Heart left ventricle (tissue), 16 donors: ENCODE data around the gene REXO5. TPM values are rescaled to one million over a fixed set of nuclear protein-coding genes. Genes with fewer than 3 reads are reported as not detected.

Experiments
- ATAC-seq, 4 donors: fragments of 200-7000 bp; cut with Tn5 transposase; one replicate each; pipeline ENCODE4 v1.9.1; 2020 to 2022; ENCODE audit warnings: moderate library complexity in 4 of 4, mild to moderate bottlenecking in 3 of 4, moderate number of reproducible peaks in 1 of 4
- DNase-seq, 5 donors: peaks; one replicate each; pipeline ENCODE4 v3.0.0-alpha.2; 2020
- H3K27ac ChIP-seq, 12 donors: fragments of 200-600 bp; sonication (generic) in 4 of 12; one replicate each; pipeline versions ENCODE4 v1.5.0 to v1.8.0; 2016 to 2022; ENCODE audit warnings: mild to moderate bottlenecking in 2 of 12
- H3K27me3 ChIP-seq, 9 donors: fragments of 200-600 bp; sonication (generic) in 2 of 9; one replicate each; pipeline versions ENCODE4 v1.5.1 to v1.8.0; 2016 to 2022; ENCODE audit warnings: mild to moderate bottlenecking in 3 of 9
- H3K36me3 ChIP-seq, 9 donors: fragments of 200-600 bp; sonication (generic) in 2 of 9; one replicate each; pipeline versions ENCODE4 v1.5.0 to v1.8.0; 2018 to 2022; ENCODE audit warnings: mild to moderate bottlenecking in 2 of 9
- H3K4me1 ChIP-seq, 12 donors: fragments of 200-600 bp; sonication (generic) in 4 of 12; one replicate each; pipeline versions ENCODE4 v1.5.0 to v1.8.0; 2016 to 2022; ENCODE audit warnings: mild to moderate bottlenecking in 3 of 12
- H3K4me3 ChIP-seq, 12 donors: fragments of 200-600 bp; sonication (generic) in 4 of 12; one replicate each; pipeline versions ENCODE4 v1.5.0 to v1.8.0; 2017 to 2022; ENCODE audit warnings: mild to moderate bottlenecking in 9 of 12, moderate library complexity in 4 of 12
- H3K9me3 ChIP-seq, 12 donors: fragments of 200-600 bp; sonication (generic) in 4 of 12; one replicate each; pipeline versions ENCODE4 v1.5.0 to v1.8.0; 2016 to 2022; ENCODE audit warnings: mild to moderate bottlenecking in 1 of 12
- CTCF ChIP-seq, 12 donors: fragments of 200-600 bp; sonication (generic) in 4 of 12; IDR thresholded peaks; one replicate each; pipeline versions ENCODE4 v1.5.0 to v1.8.0; 2018 to 2022; ENCODE audit warnings: antibody characterized with exemption in 12 of 12, mild to moderate bottlenecking in 5 of 12
- POLR2A ChIP-seq, 2 donors: fragments of 450-650 bp; IDR thresholded peaks; one replicate each; pipeline ENCODE4 v1.6.1; 2017; ENCODE audit warnings: antibody characterized with exemption in 2 of 2, mild to moderate bottlenecking in 2 of 2, moderate library complexity in 2 of 2
- WGBS, 4 donors: extraction: QIAGEN DNeasy Blood & Tissue Kit in 2 of 4; methylation state at CpG; one replicate each; pipeline versions ENCODE4 v1.1.5 to v1.1.7; 2013 to 2018; 5-methylcytosine and 5-hydroxymethylcytosine counted together
- intact Hi-C, 10 donors: fragments of 100-400 bp; cut with DNase I; formaldehyde crosslinking; loops; one replicate each; pipeline versions ENCODE4 v1.11.1 to v1.14.2; 2022
- polyA plus RNA-seq, 2 donors: library from polyadenylated mRNA; stranded (reverse); fragments of 200-250 nt; gene quantifications; one replicate each; pipeline ENCODE4 v1.2.3, GENCODE V29; 2013
- total RNA-seq, 9 donors: library from RNA; depleted of rRNA in 2 of 9; stranded (reverse); fragments of >200 nt in 2 of 9; fragmentation: NEBNext Ultra II Directional in 3 of 9; extraction: Animal tissue kit (Norgen Biotek cat#: 25700) in 3 of 9; gene quantifications; one replicate each; pipeline versions ENCODE4 v1.1.0 to v1.2.4, GENCODE V29; 2016 to 2023
- donor health status: ischemic (EF 13 %, LVEDD 7.1; RV severe dilation, severe dysfunction).
- donor health status: healthy with polysubstance abuse.
- donor health status: DM: no; HTN: yes; CAD: no.
- donor health status: DM: no; HTN: no; CAD: no.
- donor health status: ischemic (EF 25% LVEDD 6.9; RV normal size, moderate dysfunction).
- donor health status: ischemic (EF 25% LVEDD 5.7; RV mildly dilated, moderate dysfunction).
- donor health status: healthy.
- donor health status: DM: yes; HTN: yes; CAD: no.
- donor health status: ischemic (EF 35%, LVEDD 5.7; RV mildly dilated, moderate dysfunction).
- donor health status: nonischemic (EF 11% LVEDD 7.7; RV severe dilation, severe dysfunction).
- donor health status: DM: yes; HTN: yes; CAD: no.
- donor health status: PGD.
- donor health status: ischemic (EF 29% LVEDD 5.4; RV normal size, mild dysfunction).
- donor health status: nonischemic (EF 23%, LVEDD 6.1; RV moderate dilation, normal function).

Gene REXO5
- total and polyA plus RNA-seq, 11 donors = 1.6 to 7.5 (median 3.5) TPM

- H3K9me3 ChIP-seq = peaks cover 0 to 14% (median 0%) of the 10 kb centered on the region in 12 donors
- H3K4me3 ChIP-seq = no peak overlapping the region
- no peak overlapping the region for H3K27ac ChIP-seq
- peaks cover 0 to 13% (median 0%) of the 10 kb centered on the region in 12 donors for H3K4me1 ChIP-seq
- DNase-seq (no peak), ATAC-seq (no peak)
- H3K27me3 ChIP-seq = no peaks in the 10 kb centered on the region
- 89 to 95% (median 93%) methylated on average over 5 of the region's 5 CpGs for WGBS, 4 donors
- no peaks in the 10 kb centered on the region for H3K36me3 ChIP-seq
- TF ChIP-seq CTCF (IDR thresholded peaks at IDR 0.05) (no peak), POLR2A (IDR thresholded peaks at IDR 0.05) (no peak)
- intact Hi-C loops = loop anchor here in 1 of 10 donors (10.0 kb wide), 1 partner anchor 59 kb away; no protein-coding TSS in a partner anchor
Observed at GRCh38 chr16:20766294-20766693, 40.0 kb upstream of the REXO5 start.

- TF ChIP-seq POLR2A (IDR thresholded peaks at IDR 0.05) (no peak), CTCF (IDR thresholded peaks at IDR 0.05) (no peak)
- DNase-seq (no peak), ATAC-seq (no peak)
- Histone ChIP-seq H3K27me3 (no peaks in the 10 kb centered on the region), H3K4me1 (peaks cover 0 to 13% (median 0%) of the 10 kb centered on the region in 12 donors), H3K4me3 (no peak overlapping the region), H3K9me3 (peaks cover 0 to 7% (median 0%) of the 10 kb centered on the region in 12 donors), H3K36me3 (no peaks in the 10 kb centered on the region), H3K27ac (no peak overlapping the region)
- intact Hi-C loops = loop anchor here in 1 of 10 donors (10.0 kb wide), 1 partner anchor 57 kb away; no protein-coding TSS in a partner anchor
Observed at GRCh38 chr16:20767577-20767976, 38.8 kb upstream of the REXO5 start.

DNA sequence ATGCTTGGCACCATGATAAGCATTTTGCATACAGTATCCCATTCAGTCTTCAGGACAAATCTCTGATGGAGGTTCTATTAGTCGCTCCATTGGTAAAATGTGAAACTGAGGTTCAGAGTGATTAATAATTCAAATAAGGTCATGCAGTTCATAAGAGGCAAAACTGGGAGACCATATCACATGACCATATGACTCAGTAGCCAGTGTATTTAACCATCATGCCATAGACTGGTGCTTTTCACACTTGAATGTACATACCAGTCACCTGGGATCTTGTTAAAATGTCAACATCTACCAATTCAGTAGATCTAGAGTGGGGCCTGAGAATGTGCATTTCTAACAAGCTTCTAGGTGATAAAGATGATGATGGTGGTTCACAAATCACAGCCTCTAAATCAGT is 38.2 kb upstream of the REXO5 start:
- no peaks in the 10 kb centered on the region for H3K36me3 ChIP-seq
- TF ChIP-seq POLR2A (IDR thresholded peaks at IDR 0.05) = no peak
- TF ChIP-seq CTCF (IDR thresholded peaks at IDR 0.05) = no peak
- ATAC-seq (no peak), DNase-seq (no peak)
- H3K9me3 ChIP-seq = peaks cover 0 to 5% (median 0%) of the 10 kb centered on the region in 12 donors
- H3K4me3 ChIP-seq = no peak overlapping the region
- intact Hi-C loops = loop anchor here in 1 of 10 donors (10.0 kb wide), 1 partner anchor 57 kb away; no protein-coding TSS in a partner anchor
- 96 to 100% (median 98%) methylated on average over 1 of the region's 1 CpG for WGBS, 4 donors
- no peak overlapping the region for H3K27ac ChIP-seq
- no peaks in the 10 kb centered on the region for H3K27me3 ChIP-seq
- H3K4me1 ChIP-seq = peaks cover 0 to 8% (median 0%) of the 10 kb centered on the region in 12 donors

- no peak for ATAC-seq
- H3K9me3 ChIP-seq = peaks cover 0 to 5% (median 0%) of the 10 kb centered on the region in 12 donors
- H3K4me1 ChIP-seq = peaks cover 0 to 6% (median 0%) of the 10 kb centered on the region in 12 donors
- H3K27ac ChIP-seq = no peak overlapping the region
- no peak for DNase-seq
- no peak for TF ChIP-seq POLR2A (IDR thresholded peaks at IDR 0.05)
- no peak for TF ChIP-seq CTCF (IDR thresholded peaks at IDR 0.05)
- no peak overlapping the region for H3K4me3 ChIP-seq
- no peaks in the 10 kb centered on the region for H3K27me3 ChIP-seq
- 27 to 92% (median 56%) methylated on average over 1 of the region's 1 CpG for WGBS, 4 donors
- H3K36me3 ChIP-seq = no peaks in the 10 kb centered on the region
- intact Hi-C loops = loop anchor here in 1 of 10 donors (10.0 kb wide), 1 partner anchor 56 kb away; no protein-coding TSS in a partner anchor
Observed at GRCh38 chr16:20768818-20769217, 37.5 kb upstream of the REXO5 start.
